ENCODE data around the gene ZBTB20.

Gene ZBTB20

DNA sequence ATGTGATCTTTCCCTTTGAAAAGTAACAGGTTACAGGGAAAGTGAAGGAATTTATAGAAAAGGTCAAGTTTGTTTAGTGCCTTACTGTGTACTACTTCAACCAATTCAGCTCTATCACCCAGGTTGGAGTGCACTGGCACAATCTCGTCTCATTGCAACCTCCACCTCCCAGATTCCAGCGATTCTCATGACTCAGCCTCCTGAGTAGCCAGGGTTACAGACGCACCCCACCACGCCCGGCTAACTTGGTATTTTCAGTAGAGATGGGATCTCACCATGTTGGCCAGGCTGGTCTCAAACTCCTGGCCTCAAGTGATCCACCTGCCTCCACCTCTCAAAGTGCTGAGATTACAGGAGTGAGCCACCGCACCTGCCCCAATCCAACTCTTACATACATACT lies 279.7 kb downstream of the ZBTB20 start:
- FAIRE-seq: no peak

DNA sequence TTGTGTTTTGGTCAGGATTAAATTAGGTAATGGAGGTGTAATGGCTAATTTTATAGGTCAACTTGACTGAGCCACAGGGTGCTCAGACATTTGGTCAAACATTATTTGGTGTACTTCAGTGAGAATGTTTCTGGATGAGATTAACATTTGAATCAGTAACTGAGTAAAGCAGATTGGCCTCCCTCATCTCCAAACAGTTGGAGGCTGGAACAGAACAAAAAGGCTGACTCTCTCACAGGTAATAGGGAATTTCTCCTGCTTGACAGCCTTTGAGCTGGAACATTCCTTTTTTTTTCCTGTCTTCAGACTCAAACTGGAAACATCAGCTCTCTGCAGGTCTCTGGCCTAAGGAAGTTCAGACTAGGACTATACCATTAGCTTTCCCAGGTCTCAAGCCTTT lies 280.7 kb downstream of the ZBTB20 start:
- FAIRE-seq: no peak

DNA sequence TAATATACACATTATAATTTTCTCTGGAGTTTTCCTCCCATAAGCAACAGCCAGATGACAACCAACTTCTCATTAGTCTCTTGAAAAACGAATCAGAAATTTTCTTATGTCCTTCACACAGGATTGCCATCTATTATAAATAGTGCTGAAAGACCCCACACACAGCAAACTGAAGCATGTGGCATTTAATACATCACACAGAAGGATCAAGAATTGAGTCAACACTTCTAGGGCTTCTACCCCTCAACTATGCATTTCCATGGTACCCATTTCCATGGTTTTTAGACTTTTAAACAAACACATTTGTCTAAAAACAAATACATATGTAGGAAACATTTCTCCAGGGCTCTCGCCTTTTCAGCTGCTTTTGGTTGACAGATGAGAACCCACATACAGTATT lies 282.1 kb downstream of the ZBTB20 start:
- FAIRE-seq: no peak

DNA sequence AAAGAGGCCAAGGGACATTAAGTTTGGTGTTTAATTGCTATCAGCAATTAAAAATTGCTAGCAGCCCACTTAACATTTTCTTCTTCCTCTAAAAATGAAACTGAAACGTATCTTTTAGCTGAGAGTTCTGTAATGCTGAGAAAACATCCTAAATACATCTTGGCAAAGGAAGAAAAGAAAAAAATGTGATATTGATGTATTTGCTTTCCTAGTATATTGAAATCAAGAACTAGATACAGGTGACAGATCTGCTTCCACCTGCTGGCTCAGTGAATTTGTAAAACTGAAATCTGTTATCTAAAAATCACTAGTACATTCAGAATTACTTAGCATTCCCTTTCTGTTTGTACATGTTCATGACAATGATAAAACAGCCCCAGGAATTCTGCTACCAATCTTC lies 283.2 kb downstream of the ZBTB20 start:
- no peak for FAIRE-seq

DNA sequence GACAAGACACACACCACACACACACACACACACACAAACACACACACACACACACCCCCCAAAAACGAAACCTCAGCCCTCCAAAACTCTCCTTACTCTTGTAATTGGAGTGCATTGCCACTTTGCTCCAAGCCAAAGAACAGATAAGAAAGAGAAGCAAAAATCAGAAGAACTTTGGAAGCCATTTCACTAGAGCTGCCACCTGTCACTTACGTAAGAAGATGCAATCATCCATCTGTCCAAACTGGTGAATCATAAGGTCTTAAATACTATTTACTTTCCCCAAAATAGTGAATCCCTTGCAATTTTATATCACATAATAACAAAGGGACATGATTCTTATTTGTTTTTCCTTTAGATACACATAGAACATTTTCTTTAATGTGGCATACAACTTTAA lies 285.4 kb downstream of the ZBTB20 start:
- FAIRE-seq: no peak

DNA sequence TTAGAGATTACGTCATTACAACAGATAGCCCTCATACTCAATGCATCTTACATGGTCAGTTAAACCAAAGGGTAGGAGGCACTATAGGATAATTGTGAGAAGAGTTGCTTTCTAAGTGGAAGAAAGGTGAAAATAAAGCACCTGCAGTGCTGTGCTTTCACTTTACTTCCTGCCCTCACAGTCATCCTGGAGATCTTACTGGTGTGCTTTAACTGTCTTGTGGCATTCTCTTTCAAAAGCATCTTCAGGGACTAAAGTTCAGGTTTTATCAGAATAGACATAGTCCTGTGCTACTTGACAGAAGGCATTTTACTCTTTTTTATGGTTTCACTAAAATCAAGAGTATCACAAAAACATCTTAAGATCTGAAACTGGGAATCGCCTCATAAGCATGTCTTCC lies 286.6 kb downstream of the ZBTB20 start:
- FAIRE-seq: no peak

DNA sequence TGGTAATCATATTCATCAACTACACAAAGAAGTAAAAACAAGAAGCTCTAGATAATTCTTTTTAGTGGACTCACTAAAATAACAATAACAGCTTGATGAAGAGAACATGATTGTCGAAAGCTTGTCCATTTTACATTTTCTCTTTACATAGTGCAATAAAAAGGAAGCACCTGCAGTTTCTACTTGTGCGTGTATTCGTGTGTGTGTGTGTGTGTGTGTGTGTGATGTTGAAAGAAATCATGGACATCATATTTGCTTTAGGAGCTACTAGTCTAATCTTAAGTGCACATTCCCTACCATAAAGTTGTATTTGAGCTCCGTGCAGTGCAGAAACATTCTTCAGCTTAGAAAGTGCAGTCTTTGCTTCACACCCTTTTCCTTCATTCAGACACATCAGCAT lies 288.8 kb downstream of the ZBTB20 start:
- no peak for FAIRE-seq

DNA sequence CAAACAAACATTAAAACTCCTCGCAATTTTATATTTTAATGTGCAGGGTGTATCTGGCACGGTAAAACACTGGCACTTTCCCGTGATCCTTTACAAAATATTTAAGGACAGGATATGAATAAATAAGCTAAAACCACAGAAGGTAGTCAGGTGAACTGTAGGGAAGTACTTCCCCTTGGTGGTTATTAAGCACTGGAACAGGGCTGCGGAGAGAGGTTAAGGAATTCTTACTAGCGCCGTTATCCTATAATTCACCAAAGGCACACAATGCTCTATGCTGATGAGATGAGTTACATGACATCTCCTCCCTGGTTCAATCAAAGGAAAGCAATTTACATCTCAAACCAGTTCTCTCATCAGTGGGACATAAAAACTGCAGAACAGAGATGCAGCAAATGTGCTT lies 289.8 kb downstream of the ZBTB20 start:
- FAIRE-seq: no peak

DNA sequence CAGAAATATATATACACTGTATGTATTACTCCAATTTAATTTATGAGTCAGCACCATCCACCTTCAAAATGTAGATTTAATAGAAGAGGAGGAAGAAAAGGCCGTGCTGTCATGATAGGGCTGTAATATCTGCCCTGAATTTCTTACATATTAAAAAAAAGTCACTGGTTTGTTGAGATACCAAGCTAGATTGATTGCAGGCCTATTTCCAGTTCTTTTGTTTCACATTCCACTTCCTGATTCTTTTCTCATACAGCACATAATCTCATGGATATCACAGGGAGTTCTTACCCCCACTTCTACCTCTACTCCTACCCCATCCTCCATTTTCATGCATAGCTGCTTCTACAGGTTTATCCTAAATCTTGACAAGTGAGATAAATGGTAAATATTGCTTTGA lies 290.3 kb downstream of the ZBTB20 start:
- no peak for FAIRE-seq

DNA sequence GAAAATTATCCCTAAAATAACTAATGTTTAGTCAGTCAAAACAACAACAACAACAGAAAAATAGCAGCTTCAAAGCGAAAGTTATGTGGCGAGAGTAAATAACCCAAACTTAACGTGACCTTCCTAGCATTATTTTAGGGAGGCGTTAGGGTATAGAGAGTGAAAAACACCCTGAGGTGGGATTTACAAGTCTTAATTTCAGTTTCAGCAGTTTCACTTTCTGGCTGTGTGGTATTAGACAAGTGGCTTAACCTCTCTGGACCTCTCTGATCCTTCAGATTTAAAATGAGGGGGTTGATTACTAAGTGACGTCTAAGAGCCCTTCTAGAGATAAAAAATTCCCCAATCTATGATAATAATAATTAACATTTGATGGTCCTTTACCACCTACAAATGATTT lies 291.2 kb downstream of the ZBTB20 start:
- FAIRE-seq: no peak

DNA sequence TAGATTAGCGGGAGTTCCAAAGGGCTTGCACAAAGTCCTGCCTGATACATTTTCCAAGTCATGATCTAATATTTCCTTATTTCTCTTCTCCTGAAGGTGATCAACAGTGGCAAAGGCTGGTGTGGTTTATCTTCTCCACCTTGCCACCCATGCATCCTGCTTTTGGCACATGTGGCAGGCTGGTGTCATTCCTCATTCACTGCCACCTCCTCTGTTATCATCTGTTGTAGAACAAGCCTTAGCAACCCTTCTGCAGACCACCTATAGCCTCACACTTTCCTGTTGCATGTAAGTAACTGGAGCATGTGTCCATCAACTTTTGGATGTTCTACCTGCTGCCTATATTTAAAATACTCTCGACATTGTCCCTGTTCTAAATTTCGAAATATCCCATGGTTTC lies 294.1 kb downstream of the ZBTB20 start:
- no peak for FAIRE-seq

DNA sequence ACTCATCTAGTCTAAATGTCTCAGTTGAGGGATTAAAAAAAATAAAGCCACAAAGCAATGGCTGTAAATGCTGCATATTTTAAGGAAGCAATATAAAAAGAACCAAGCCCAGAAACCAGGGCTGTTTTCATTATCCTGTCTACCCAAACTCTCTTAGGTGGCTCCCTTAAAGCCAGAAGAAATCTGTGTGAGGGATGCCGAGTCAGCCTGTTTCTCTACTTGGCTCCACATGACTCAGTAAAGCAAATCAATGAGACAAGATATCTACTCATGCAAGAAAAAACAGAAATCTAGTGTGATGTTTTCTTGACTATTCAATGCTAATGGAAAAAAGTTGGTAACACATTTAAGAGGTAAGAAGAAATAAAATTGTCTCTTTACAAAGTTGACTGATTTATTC lies 296.2 kb downstream of the ZBTB20 start:
- FAIRE-seq: no peak

DNA sequence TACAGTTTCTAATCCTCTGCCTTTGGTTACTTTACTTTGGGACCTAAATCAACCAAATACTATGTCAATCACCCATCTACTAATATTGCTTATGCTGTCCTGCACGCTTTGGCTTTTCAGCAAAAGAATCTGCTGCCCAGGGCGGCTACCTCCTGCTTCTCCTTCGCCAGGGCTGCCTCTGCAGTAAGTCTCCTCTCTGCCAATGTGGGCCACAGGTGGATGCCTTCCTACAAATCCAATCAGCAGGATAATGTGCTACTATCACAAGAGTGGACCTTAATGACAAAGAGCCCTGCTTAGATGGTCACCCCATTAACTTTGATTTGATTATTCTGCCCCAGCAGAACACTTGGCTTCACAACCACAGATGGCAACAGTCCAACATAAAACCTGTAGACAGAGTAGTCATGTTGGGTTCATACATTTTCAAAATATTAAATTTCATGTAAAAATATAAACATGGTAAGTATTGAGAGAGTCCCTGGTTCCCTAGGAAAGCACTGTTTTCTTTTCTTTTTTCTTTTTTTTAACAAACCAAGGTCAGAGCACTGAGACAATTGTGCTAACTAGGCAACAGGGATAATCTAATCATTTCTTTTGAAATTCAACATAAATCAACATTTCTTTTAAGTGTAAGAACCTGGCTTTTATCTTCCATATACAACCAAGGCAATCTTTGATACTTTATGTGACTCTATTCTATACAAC lies 298.3 kb downstream of the ZBTB20 start:
- FAIRE-seq: no peak

DNA sequence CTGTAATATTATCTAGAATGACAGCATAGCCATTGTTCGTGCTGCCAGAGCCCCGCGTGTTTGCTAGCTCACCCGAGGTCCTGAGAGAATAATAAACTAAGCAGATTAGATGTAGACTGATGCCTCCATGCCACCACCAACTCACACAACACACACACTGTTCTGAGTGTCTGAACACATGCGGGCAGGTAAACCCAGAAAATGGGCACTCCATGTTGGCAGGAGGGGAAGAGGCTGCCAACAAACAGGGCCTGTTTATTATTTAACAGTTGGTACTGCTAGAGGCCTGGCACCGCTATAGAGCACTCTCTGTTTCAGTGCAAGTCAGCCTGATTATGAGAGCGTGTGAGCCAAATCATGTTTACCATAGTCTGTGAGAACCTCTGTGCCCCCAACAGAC lies 299.0 kb downstream of the ZBTB20 start:
- FAIRE-seq: no peak

DNA sequence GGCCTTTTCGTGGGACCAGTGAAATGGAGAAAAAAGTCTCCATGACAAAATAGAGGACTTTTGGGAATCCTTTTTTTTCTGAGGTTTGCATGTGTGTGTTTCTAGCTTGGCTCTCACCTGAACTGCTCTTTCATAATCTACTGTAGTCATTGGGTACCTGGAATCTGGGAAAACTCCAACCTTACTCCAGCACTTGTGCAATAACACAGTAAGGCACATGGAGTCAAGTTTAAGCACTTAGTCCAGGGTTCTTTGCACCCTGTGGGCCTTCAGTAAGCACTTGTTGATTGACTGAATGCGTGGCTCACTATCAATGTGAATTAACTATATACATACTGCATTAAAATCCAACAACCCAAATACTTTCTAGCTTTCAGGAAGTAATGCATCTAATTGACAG lies 299.5 kb downstream of the ZBTB20 start:
- no peak for FAIRE-seq

DNA sequence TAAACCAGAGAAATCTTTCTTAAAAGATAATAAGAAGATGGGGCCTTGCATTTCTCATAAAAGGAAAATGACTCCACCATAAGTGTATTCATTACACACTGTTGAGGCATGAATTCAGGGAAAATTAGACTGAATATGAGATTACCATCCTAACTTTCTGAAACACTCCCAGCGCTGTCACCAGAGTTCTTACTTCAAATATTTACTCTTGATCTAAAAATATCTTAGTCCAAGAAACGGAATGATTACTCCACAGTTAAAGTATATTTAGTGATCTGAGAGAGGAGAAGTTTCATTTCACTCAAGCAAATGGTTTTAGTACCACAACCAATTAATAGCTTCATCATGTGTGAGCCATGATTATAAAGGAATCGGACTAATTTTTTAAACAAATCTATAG lies 300.3 kb downstream of the ZBTB20 start:
- no peak for FAIRE-seq

DNA sequence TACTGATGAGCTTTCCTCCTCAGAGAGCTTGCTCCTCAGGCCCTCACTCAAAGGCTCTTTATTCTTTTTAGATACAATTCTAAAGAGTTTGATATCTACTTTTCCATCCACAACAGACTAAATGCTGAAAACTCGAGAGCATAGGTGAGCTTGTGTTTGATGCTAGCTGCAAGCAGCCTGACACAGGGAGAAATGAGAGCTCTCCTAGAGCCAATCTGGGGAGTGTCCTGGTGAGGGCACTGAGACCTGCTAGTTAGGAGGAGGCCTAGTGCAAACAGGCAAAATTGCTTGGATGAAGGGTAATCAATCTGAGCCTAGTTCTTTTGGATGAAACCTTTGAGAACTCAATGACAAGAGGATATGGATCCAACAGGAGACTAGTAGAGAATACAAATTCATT lies 300.8 kb downstream of the ZBTB20 start:
- FAIRE-seq: no peak

DNA sequence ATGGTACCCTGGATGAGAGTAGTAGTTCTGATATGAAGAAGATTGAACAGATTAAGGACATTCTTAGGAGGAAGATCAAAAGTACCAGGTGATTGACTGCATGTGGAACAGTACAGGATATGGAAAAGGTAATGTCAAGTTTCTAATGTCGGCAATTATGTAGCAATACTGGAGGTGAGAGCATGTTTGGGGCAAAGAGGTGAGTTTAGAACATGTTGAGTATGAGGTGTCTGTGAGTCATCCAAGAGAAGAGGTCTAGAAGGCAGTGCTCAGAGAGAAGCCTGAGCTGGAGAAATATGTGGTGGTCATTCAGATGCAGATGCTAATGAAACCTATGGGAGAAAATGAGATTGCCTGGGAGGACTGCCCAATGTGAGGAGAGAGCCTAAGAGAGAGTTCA lies 305.6 kb downstream of the ZBTB20 start:
- no peak for FAIRE-seq

DNA sequence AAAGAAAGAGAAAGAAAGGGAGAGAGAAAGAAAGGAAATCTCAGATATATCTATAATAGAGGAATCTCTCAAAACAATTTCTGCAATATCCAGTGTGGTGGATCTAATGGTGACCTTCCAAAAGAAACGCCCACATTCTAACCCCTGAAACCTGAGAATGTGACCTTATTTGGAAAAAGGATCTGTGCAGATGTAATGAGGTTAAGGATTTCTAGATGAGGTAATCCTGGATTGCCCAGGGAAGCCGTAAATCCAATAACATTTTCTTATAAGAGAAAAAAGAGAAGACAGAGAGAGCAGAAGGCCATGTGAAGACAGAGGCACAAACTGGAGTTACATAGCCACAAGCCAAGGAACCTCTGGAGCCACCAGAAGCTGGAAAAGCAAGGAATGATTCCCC lies 307.6 kb downstream of the ZBTB20 start:
- no peak for FAIRE-seq

DNA sequence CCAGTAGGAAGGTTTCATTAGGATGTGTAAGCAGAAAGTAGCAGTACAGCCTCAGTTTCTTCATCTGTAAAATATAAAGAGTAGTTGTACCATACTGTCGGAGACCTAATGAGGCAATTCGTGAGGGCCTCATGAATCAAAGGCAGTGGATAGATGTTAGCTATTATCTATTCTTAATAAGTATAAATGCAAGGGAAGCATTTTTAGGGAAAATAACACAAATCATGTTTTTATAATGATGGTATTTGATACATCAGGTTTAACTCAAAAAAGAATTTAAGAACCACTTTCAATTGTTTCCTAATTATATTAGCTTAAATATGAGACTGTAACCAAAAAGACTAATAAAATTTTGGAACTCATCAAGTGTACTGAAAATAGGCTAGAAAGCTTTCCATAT lies 309.1 kb downstream of the ZBTB20 start:
- no peak for FAIRE-seq

DNA sequence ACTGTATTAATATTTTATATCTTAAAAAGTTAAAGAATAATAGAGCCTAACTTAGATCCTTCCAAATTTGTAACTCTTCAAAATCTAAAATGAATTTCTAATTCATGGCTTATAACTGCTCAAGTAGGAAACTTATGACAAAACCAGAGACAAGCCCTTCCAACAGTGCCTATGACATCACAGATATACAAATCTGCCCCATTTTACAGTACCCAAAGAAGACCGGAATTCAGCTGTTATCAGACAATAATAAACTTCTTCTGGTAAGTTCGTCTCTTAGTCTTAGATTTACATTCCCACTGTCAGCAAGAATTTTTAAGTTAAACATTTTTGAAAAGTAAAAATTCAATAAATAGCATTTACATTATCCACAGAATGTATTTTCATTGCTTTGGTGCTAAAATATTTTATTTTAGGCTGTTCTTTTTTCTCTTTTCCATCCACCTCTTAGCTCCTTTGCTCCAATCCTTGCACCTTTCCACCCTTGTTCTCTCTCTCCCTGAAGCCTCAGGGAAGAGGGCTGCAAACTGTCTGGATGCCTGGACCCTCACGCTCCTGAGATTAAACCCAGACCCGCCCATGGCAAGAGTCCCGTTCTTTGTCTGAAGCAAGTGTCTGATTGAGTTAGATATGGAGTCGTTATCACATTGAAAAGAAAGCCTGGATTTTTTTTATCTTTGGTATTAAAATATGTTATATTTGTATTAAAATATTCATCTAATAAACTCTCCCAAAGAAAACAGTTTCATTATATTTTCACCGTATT lies 312.7 kb downstream of the ZBTB20 start:
- FAIRE-seq: no peak

DNA sequence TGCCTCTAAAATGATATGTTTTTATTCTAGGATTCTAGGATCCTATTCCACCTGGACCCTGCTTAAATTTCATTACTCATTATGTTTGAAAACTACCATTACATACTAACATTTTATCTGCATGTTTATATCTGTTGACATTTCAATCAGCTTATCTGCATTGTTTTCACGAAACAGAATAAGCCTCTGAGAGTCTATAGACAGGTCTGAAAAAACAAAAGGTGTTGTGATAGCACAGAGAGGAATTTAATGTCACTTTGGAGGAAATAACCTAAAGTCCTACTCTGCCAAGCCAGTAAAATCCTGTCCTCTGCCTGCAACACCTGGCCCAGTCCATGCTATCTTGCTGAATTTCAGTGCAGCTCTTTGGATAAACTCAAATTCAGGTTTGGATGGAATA lies 315.2 kb downstream of the ZBTB20 start:
- no peak for FAIRE-seq

DNA sequence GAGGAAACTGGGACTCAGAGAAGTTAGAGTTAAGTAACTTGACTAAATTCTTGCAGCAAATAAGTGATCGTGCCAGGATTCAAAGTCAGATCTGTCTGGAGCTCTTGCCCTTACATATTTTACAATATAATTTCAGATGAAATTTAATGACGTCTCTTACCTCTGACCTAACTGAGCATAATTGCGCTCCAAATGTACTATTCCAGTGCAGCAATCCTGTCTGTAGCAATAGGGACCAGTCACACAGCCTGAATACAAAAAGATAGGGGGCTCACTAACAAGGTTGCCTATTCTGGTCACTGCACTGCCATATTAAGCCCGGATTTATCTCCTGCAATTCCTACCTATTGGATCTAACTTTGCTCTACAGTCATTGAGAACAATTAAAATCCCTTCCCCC lies 316.4 kb downstream of the ZBTB20 start:
- no peak for FAIRE-seq

DNA sequence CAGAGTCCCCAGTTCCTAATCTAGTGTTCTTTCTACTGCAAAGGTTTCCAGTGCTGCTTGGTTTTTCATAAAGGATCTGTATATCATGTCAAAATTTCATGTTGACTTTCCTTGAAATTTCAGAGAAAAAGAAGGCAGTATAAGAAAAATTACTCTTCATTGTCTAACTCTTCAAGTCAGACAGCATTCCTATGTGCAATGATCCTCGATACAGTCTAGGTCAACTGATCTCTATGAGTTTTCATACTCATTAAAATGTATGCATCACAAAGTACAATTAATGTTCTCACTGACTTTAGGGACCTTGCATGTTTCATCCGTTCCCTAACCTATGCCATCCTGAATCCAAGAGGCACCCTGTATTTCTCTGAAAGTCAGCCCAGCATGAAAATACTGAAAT lies 317.3 kb downstream of the ZBTB20 start:
- FAIRE-seq: no peak

DNA sequence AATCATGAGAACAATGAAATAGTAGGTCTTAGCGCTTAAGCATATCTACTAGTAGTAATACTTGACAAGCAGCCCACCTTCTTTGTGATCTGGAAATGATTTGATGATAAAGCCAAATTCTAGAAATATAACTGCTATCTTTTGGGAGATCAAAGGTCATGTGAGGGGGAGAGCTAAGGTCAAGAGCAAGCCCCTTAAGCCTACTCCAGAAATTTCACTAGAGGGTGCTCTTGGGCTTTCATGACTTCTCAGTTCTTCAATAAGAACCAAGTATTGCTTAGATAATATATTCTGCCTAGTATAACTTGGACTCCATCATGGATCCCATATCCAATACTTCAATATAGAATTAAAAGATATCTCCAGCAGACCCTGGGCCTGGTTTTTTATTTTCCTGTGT lies 319.6 kb downstream of the ZBTB20 start:
- no peak for FAIRE-seq

Data from G401.6 (cell line).